Lower leg skin (tissue), 3 donors: Measurements from ENCODE around the gene PROP1.

Source experiments
- POLR2A ChIP-seq, 2 donors: fragments of 450-650 bp; IDR thresholded peaks; one replicate each; pipeline ENCODE4 v1.6.1; 2016 to 2017; ENCODE audit warnings: antibody characterized with exemption in 2 of 2, mild to moderate bottlenecking in 1 of 2, moderate library complexity in 1 of 2
- TF ChIP-seq, protein P1 (sequence below), 3 donors: fragments of 450-650 bp; IDR thresholded peaks; one replicate each; pipeline ENCODE4 v1.5.1; 2016; ENCODE audit warnings: antibody characterized with exemption in 3 of 3, mild to moderate bottlenecking in 3 of 3, moderate library complexity in 2 of 3

- TF ChIP-seq POLR2A (IDR thresholded peaks at IDR 0.05) = no peak
- TF ChIP-seq, protein P1, sequence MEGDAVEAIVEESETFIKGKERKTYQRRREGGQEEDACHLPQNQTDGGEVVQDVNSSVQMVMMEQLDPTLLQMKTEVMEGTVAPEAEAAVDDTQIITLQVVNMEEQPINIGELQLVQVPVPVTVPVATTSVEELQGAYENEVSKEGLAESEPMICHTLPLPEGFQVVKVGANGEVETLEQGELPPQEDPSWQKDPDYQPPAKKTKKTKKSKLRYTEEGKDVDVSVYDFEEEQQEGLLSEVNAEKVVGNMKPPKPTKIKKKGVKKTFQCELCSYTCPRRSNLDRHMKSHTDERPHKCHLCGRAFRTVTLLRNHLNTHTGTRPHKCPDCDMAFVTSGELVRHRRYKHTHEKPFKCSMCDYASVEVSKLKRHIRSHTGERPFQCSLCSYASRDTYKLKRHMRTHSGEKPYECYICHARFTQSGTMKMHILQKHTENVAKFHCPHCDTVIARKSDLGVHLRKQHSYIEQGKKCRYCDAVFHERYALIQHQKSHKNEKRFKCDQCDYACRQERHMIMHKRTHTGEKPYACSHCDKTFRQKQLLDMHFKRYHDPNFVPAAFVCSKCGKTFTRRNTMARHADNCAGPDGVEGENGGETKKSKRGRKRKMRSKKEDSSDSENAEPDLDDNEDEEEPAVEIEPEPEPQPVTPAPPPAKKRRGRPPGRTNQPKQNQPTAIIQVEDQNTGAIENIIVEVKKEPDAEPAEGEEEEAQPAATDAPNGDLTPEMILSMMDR (IDR thresholded peaks at IDR 0.05) = no peak
Observed at GRCh38 chr5:177980743-177981151, 15.3 kb downstream of the PROP1 start.
